Osteocyte (in vitro differentiated cells): ENCODE results near the gene NBAS. TPM values are rescaled to one million over a fixed set of nuclear protein-coding genes. Genes with fewer than 3 reads are reported as not detected.

Experiments used
- DNase-seq: peaks from one replicate; pipeline ENCODE4 v3.0.0; 2021; ENCODE audit warnings: mixed read lengths; ENCODE audit not compliant: unreplicated experiment; ENCODE audit errors: extremely low spot score
- H3K27ac Mint-ChIP-seq: one replicate; pipeline ENCODE4 v1.8.0; 2021; ENCODE audit warnings: mild to moderate bottlenecking, mixed read lengths; ENCODE audit not compliant: unreplicated experiment
- H3K27me3 Mint-ChIP-seq: one replicate; pipeline ENCODE4 v1.8.0; 2021; ENCODE audit warnings: mixed read lengths; ENCODE audit not compliant: unreplicated experiment
- H3K36me3 Mint-ChIP-seq: one replicate; pipeline ENCODE4 v1.8.0; 2021; ENCODE audit warnings: mixed read lengths; ENCODE audit not compliant: unreplicated experiment
- H3K4me1 Mint-ChIP-seq: one replicate; pipeline ENCODE4 v1.8.0; 2021; ENCODE audit warnings: mixed read lengths; ENCODE audit not compliant: unreplicated experiment
- H3K4me3 Mint-ChIP-seq: one replicate; pipeline ENCODE4 v1.8.0; 2021; ENCODE audit warnings: mild to moderate bottlenecking, moderate library complexity, mixed read lengths; ENCODE audit not compliant: unreplicated experiment
- H3K9me3 Mint-ChIP-seq: one replicate; pipeline ENCODE4 v1.8.0; 2021; ENCODE audit warnings: mixed read lengths; ENCODE audit not compliant: unreplicated experiment
- total RNA-seq: library from RNA; stranded (reverse); gene quantifications from 2 replicates; pipeline ENCODE4 v1.2.1, GENCODE V29; 2021
- TF ChIP-seq, protein P1 (sequence below): fragments of 200-600 bp; sonication (generic); IDR thresholded peaks from 2 replicates; pipeline ENCODE4 v1.5.0; 2021; ENCODE audit warnings: antibody characterized with exemption, mild to moderate bottlenecking, moderate library complexity

The NBAS gene
- total RNA-seq, 1 donor from 2014 or later, result 43.6 TPM

DNA sequence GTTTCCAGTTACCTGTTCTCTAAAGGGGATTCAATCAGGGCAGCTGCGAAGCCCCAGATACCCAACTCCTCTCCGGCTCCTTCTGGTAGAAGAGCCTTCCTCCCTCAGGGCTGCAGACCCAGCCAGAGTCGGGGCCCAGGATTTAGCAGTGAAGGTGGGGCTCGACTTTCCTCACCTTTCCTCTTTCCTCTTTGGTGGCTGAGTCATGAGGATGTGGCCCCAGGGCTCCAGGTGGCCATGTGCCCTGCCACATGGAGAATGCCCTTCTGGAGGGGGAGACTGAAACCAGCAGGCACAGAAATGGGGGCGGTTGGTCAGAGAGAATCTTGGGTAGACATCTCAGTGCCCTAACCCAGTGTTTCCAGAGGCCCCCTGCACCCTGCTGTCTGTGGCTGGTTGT is 402.6 kb downstream of the NBAS start:
- Mint-ChIP-seq H3K27me3 (no peaks in the 10 kb centered on the region), H3K36me3 (no peaks in the 10 kb centered on the region), H3K4me3 (no peak overlapping the region), H3K27ac (no peak overlapping the region), H3K4me1 (peaks cover 2% of the 10 kb centered on the region), H3K9me3 (no peaks in the 10 kb centered on the region)
- TF ChIP-seq, protein P1, sequence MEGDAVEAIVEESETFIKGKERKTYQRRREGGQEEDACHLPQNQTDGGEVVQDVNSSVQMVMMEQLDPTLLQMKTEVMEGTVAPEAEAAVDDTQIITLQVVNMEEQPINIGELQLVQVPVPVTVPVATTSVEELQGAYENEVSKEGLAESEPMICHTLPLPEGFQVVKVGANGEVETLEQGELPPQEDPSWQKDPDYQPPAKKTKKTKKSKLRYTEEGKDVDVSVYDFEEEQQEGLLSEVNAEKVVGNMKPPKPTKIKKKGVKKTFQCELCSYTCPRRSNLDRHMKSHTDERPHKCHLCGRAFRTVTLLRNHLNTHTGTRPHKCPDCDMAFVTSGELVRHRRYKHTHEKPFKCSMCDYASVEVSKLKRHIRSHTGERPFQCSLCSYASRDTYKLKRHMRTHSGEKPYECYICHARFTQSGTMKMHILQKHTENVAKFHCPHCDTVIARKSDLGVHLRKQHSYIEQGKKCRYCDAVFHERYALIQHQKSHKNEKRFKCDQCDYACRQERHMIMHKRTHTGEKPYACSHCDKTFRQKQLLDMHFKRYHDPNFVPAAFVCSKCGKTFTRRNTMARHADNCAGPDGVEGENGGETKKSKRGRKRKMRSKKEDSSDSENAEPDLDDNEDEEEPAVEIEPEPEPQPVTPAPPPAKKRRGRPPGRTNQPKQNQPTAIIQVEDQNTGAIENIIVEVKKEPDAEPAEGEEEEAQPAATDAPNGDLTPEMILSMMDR, result no peak
- DNase-seq, result no peak

- TF ChIP-seq, protein P1, result no peak
- no peak overlapping the region for H3K4me3 Mint-ChIP-seq
- peaks cover 2% of the 10 kb centered on the region for H3K4me1 Mint-ChIP-seq
- H3K27me3 Mint-ChIP-seq, result no peaks in the 10 kb centered on the region
- DNase-seq, result no peak
- no peaks in the 10 kb centered on the region for H3K9me3 Mint-ChIP-seq
- H3K36me3 Mint-ChIP-seq, result no peaks in the 10 kb centered on the region
- no peak overlapping the region for H3K27ac Mint-ChIP-seq
Observed at GRCh38 chr2:15158100-15158499, 403.0 kb downstream of the NBAS start.

- no peaks in the 10 kb centered on the region for H3K27me3 Mint-ChIP-seq
- peaks cover 2% of the 10 kb centered on the region for H3K4me1 Mint-ChIP-seq
- H3K36me3 Mint-ChIP-seq, result no peaks in the 10 kb centered on the region
- H3K27ac Mint-ChIP-seq, result no peak overlapping the region
- no peaks in the 10 kb centered on the region for H3K9me3 Mint-ChIP-seq
- DNase-seq, result no peak
- TF ChIP-seq, protein P1, result no peak
- no peak overlapping the region for H3K4me3 Mint-ChIP-seq
Observed at GRCh38 chr2:15155959-15156574, 405.1 kb downstream of the NBAS start.

GRCh38 chr2:15154297-15154696 is 406.8 kb downstream of the NBAS start:
- H3K4me3 Mint-ChIP-seq, result no peak overlapping the region
- TF ChIP-seq, protein P1, result no peak
- H3K36me3 Mint-ChIP-seq, result no peaks in the 10 kb centered on the region
- H3K27me3 Mint-ChIP-seq, result no peaks in the 10 kb centered on the region
- H3K9me3 Mint-ChIP-seq, result no peaks in the 10 kb centered on the region
- no peak overlapping the region for H3K27ac Mint-ChIP-seq
- no peak for DNase-seq
- no peaks in the 10 kb centered on the region for H3K4me1 Mint-ChIP-seq

- no peak overlapping the region for H3K27ac Mint-ChIP-seq
- no peaks in the 10 kb centered on the region for H3K27me3 Mint-ChIP-seq
- no peaks in the 10 kb centered on the region for H3K9me3 Mint-ChIP-seq
- H3K4me1 Mint-ChIP-seq, result no peaks in the 10 kb centered on the region
- no peak overlapping the region for H3K4me3 Mint-ChIP-seq
- TF ChIP-seq, protein P1, result no peak
- no peaks in the 10 kb centered on the region for H3K36me3 Mint-ChIP-seq
- DNase-seq, result no peak
Observed at GRCh38 chr2:15152382-15152781, 408.8 kb downstream of the NBAS start.
